HG02798 (cell line): ENCODE data around the gene DUXA.
"Not testable (repeated sequence)": the region's sequence is repeated elsewhere in the genome, so short reads cannot be mapped to it uniquely, and the experiment has no call there.

Experiments
- ATAC-seq: cut with Tn5 transposase; IDR thresholded peaks from one replicate; pipeline ENCODE4 v1.9.1; 2021; ENCODE audit warnings: mild to moderate bottlenecking; ENCODE audit not compliant: unreplicated experiment, poor library complexity

Gene DUXA

DNA sequence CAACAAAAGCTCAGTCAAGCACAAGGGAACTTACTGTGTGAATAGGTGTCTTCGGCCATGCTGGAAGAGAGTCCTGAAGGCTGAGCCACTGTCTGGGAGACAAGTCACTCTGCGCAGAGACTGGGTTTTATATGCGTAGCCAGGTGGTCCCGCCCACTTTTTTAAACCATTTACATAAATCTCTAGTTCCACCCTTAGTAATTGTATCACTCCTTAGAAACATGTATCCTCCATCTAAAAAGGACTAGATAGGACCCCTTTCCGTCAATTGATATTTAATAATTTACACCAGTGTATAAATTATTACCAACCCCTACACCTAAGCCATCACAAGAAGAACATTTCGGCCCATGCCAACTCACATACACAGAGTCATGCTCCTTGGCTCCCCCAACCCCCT is at the start of gene DUXA:
TSS of gene DUXA (minus strand) at position 101 of the 400 bp plus-strand sequence. CDS start at position 59, 42 bp downstream.
- no peak for ATAC-seq

DNA sequence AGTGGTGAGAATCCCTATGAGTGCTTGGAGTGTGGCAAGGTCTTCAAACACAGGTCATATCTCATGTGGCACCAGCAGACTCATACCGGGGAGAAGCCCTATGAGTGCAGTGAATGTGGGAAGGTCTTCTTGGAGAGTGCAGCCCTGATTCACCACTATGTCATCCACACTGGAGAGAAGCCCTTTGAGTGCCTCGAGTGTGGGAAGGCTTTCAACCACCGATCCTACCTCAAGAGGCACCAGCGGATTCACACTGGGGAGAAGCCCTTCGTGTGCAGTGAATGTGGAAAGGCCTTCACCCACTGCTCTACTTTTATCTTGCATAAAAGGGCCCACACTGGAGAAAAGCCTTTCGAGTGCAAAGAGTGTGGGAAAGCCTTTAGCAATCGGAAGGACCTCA is 44.8 kb upstream of the DUXA start:
- ATAC-seq = no peak

DNA sequence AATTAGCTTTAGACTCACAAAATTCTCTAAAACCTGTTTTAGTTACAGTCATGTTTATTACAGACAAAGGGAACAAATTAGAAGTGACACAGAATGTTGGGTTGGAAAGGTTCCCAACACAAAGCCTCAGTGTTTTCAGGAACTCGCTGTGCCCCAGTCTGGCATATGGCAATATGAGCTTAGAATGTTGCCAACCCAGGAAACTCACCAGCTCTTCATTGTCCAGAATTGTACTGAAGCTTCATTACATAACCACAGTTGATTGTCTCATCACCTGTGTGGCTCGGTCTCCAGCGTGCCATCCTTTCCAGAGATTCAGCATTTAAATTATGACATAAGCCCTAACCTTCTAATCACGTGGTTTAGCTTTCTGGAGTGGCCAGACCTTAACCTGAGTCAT is 43.1 kb upstream of the DUXA start:
- no peak for ATAC-seq

DNA sequence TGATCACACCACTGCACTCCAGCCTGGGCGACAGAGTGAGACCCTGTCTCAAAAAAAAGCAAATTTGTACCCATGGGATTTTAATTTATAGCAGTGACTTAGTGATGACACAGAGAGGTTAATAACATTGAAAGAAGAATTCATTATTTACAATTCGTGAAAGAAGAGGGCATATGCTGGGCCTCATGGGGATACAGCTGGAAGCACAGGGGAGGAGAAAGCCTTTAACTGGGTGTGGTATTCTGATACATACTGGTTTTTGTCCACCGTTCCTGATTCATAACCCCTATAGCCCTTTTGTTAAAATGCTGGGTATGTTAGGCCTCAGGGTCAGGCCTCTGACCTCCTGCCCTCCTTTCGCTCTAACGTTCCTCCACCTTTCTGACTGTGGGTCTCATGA is 34.9 kb upstream of the DUXA start:
- ATAC-seq = no peak

DNA sequence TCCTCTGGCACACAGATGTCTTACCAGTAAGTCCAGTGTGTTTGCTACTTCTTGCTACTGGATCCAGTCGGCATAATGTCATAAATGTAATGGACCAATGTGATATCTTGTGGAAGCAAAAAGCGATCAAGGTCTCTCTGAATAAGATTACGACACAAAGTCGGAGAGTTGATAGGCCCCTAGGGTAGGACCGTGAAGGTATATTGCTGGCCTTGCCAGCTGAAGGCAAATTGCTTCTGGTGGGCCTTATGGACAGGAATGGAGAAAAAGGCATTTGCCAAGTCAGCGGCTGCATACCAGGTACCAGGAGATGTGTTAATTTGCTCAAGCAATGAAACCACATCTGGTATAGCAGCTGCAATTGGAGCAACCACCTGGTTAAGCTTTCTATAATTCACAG is 30.6 kb upstream of the DUXA start:
- ATAC-seq = not testable (repeated sequence)

DNA sequence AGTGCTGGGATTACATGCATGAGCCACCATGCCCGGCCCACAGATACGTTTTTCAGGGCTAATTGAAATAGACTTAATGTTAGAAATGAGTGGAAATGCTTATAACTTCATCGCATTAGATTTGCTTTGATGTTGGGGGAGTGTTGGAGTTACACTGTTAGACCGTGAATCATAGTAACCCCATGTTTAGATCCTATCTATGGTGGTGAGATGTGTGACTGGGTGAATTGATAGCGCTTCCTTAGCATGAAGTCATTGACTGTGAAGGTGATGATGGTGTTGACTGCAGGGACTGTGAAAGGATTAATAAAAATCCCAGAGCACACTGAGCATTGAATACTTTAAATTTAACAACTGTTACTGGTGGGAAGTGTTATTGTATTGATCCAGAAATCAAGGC is 25.7 kb upstream of the DUXA start:
- no peak for ATAC-seq

DNA sequence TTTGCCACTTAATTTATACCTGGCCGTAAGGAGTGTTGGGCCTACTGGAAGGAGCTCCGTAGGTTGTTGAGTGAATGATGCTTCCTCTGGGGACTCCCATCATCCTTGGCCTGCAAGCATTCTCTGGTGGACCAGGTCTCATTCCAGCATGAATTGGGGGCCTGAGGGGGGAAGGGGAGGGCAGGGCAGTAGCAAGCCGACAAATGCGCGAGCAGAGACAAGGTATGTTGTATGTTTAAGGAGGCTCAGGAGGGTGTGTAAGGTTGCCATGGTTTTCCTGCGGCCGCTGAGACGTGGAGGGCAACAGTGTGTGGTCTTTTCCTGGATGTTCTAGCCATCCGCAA is 24.8 kb upstream of the DUXA start:
- ATAC-seq = no peak

DNA sequence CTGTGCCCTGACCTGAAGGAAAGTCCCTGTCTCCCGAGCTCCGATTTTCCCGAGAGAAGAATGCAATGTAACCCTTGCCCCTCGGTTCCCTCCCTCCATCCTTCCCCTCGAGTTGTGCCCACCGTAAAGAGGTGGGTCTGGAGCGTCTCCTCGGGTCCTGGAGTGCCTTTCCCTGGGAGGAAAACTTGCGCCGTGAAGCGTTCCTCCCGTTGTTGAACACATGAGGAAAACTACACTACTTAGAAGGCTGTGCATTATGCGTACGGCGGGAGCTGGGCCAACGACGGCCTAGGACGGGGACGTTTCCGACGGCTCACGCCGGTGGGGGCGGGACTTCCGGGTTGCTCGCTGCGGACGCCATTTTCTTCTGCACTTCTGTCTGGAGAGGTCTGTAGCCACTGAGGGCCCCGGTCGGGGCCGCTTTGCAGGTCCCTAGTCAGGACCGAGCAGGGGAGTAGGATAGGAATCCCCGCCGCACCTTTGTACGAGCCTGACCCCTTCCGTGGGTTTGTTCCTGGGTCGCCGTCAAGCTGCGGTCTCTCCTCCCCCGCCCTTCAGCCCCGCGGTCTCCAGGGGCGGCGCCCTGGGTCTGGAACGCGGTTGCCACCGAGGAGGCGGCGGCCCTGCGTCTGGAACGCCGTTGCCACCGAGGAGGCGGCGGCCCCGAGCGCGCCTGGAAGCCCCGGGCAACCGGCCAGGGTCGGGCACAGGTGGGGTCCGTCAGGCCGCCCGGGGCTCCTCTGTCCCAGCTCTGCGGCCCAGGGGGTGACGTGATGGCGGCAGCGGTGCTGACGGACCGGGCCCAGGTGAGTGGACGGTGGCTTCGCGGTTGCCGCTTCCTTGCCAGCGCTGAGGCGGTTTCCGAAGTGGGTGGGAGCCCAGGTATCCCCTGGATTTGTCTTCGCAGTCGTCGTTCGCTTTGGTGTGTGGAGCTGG is 24.1 kb upstream of the DUXA start, which contains the start of gene ZNF264:
TSS of gene ZNF264 (plus strand) at position 360 of the 936 bp plus-strand sequence. CDS start at position 774, 414 bp downstream.
- peak; percentile 94 for ATAC-seq

DNA sequence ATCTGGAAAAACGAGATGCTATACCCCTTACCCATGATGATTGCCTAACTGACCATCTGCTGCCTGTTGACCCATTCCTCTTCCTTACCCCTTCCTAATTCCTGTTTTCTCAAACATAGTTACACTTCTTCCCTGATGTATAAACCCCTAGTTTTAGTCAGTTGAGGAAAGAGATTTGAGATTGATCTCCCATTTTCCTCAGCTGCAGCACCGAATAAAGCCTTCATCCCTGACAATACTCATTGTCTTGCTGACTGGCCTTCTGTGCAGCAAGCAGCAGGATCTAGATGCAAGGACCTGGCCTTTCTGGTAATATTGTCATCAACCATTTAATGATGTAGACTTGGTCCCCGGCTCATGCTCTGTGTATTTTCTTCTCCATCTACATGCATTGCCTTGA is 23.0 kb upstream of the DUXA start:
- ATAC-seq = no peak

DNA sequence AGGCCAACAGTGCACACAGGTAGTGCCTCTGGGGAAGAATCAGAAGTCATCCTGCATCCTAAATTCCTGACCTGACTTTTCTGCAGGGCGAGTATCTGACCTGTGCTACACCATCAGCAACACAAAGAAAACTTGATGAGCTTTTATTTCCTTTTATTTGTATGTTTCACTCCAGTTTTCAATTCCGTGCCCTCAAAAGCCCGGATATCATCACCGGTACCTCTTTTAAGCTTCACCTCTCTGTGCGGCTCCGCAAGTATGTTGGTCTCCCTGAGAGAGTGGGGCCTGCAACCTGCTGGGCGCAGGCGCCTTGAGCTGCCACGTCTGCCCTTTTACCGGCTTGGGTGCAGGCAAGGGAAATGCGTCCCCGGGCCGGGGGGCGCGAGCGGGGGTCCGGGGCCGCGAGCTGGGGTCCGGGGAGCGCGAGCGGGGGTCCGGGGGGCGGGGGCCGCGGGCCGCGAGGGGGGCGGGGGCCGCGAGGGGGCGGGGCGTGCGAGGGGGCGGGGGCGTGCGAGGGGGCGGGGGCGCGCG is 4.3 kb upstream of the DUXA start:
- ATAC-seq = no peak

DNA sequence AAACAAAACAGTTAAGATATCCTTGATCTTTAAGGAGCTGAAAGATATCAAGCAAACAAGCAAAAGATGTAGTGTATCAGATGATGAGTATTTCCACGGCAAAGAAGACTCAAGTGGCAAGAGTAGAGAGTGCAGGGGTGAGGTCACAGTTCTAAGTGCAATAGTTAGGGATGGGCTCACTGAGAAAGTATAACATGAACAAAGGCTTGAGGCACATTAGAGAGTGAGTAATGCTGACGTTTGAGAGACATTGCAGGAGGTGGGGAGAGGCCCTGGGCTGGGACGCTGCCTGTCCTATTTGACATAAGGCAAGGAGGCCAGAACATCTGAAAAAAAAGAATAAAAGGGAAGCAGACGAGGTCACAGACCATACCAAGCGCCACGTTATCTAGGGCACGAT is 1.4 kb downstream of the DUXA start:
- no peak for ATAC-seq

DNA sequence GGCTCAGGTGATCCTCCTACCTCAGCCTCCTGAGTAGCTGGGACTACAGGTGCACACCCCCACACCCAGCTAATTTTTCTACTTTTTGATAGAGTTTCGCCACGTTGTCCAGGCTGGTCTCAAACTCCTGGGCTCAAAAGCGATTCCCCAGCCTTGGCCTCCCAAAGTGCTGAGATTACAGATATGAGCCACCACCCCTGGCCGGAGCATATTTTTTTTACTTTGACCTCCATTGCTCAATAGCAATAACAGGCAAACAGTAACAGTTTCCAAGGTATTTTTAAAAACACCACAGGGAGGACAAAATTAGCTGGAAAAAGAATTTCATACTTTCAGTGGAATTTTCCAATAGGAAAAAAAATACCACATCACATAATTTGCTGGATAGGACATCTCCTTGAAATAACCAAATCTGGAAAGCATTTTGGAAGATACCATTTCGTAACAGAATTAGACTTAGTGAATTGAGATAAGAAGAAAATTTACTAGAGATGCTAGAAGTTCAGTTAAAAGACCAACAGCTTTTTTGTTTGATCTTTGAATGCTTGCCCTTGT is 5.2 kb downstream of the DUXA start:
- no peak for ATAC-seq

DNA sequence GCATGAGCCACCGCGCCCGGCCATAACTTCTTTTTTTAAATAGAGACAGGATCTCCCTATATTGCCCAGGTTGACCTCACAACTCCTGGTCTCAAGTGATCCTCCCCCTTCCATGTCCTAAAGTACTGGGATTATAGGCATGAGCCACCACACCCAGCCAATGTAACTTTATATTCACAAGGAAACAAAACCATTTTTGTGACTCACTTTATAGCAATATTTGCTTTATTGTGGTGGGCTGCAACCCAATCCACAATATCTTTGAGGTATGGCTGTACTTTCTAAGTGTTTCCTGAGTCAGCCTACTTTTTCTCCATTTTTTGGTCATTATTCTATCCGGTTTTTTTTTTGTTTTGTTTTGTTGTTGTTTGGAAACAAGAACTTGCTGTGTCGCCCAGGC is 14.4 kb downstream of the DUXA start:
- ATAC-seq = no peak

DNA sequence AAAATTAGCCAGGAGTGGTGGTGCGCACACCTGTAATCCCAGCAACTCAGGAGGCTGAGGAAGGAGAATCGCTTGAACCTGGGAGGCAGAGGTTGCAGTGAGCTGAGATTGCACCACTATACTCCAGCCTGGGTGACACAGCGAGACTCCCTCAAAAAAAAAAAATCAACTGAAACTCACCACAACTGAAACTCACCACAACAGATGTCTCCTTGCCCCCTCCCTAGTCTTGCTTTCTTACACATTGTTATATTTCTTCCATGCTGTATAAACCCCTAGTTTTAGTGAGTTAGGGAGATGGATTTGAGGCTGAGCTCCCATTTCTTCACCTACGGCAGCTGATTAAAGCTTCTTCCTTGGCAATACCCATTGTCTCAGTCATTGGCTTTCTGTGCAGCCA is 25.6 kb downstream of the DUXA start:
- ATAC-seq = no peak

DNA sequence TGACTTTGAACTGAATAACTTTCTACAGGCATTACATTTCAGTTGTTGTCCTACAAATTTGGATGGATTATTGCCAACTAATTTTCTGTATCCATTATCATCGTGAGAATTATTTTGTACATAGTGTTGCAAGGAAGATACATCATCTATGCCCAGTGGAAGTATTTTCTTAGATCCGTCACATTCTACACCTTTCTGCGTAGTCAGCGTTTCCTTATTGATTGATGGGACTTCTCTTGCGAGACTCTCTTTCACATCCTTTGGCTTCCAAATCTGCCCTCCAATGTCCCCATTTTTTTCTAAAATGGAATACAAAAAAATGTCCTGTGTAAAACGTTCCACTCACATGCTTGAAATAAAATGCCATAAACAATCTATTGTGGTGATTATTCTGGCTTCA is 31.5 kb downstream of the DUXA start:
- no peak for ATAC-seq

DNA sequence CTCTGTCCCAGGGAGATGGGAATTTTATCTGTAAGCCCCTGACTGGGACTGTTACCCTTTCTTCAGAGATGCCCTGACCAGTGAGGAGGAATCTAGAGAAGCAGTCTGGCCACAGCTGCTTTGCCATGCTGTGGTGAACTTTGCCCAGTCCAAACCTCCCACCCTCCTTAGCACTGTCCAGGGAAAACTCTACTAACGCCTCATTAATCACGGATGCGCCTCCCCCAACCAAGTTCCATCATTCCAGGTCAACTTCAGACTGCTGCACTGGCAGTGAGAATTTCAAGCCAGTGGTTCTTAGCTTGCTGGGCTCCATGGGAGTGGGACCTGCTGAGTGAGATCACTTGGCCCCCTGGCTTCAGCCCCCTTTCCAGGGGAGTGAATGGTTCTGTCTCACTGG is 39.9 kb downstream of the DUXA start:
- not testable (repeated sequence) for ATAC-seq

DNA sequence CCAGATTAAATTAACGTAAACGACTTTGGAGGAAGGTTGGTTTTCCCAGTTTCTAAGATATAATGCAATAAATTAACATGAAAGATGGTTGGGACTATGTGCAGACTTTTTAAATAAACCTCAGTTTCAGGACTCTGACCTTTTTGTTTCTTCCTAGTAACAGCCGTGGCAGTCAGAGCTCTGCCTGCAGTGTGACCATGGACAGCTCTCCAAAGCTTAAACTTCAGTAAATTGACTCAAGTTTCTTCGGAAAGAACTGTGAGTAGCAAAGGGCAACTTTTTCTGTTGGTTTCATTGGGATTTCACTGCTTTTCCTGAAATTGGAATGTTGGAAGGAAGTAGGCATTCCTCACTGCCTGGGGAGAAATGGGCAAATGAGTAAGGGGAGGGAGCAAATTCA is 43.4 kb downstream of the DUXA start:
- ATAC-seq = no peak

DNA sequence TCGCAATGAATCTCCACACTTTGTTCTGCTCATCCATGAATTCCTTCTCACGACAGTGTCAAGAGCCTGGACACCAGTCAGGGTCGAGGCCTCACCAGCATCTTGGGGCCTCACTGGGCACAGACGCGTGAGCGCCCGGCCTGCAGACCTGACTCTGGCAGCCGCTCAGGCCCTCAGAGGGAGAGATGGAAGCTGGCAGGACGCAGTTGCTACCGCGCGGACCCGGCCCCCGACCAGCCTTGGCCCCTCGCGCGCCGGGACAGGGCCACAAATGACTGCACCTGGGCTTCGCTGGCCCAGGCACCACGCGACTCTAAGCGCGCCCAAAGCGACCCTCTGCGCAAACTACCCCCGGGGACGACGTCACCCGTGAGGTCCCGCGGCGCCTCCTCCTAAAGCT is 48.4 kb downstream of the DUXA start:
- no peak for ATAC-seq

DNA sequence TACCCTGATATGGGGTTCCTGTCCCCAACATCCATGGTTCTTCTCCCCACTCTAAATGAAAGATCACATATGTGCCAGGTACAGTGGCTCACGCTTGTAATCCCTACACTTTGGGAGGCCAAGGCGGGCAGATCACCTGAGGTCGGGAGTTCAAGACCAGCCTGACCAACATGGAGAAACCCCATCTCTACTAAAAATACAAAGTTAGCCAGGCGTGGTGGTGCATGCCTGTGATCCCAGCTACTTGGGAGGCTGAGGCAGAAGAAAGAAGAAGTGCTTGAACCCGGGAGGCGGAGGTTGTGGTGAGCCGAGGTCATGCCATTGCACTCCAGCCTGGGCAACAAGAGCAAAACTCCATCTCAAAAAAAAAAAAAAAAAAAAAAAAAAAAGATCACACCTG is 53.8 kb downstream of the DUXA start:
- ATAC-seq = not testable (repeated sequence)

DNA sequence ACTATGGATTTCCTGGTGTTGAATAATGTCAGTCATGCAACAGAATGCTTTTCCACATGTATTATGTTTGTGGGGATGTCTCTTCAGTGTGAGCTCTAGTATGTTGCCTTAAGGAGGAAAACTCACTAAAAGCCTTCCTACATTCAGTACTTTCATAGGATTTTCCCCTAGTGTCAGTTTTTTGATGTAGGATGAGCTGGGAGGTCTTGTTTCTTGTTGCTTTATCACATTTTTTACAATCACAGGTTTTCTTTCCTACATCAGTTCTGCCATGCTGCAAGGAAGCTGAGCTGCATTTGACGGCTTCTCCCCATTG is 56.0 kb downstream of the DUXA start:
- no peak for ATAC-seq

DNA sequence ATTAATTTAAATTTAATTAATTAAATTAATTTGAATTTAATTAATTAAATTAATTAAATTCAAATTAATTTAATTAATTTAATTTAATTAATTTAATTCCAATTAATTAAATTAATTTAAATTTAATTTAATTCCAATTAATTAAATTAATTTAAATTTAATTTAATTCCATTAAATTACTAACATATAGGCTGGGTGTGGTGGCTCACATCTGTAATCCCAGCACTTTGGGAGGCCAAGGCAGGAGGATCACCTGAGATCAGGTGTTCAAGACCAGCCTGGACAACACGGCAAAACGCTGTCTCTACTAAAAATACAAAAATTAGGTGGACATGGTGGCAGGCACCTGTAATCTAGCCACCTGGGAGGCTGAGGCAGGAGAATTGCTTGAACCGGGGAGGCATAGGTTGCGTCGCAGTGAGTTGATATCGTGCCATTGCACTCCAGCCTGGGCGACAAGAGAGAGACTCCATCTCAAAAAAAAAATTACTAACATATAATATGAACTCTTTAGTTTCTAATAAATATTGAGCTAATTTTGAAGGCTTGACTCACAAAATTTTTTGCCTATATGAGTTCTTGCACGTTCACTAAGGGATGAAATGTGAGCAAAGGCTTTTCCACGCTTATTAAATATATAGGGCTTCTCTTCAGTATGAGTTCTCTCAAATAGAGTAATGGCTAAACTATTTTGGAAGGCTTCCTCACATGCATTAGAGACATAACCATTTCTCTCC is 56.5 kb downstream of the DUXA start:
- no peak for ATAC-seq
